ENCODE data around the gene WDR76.

DNA sequence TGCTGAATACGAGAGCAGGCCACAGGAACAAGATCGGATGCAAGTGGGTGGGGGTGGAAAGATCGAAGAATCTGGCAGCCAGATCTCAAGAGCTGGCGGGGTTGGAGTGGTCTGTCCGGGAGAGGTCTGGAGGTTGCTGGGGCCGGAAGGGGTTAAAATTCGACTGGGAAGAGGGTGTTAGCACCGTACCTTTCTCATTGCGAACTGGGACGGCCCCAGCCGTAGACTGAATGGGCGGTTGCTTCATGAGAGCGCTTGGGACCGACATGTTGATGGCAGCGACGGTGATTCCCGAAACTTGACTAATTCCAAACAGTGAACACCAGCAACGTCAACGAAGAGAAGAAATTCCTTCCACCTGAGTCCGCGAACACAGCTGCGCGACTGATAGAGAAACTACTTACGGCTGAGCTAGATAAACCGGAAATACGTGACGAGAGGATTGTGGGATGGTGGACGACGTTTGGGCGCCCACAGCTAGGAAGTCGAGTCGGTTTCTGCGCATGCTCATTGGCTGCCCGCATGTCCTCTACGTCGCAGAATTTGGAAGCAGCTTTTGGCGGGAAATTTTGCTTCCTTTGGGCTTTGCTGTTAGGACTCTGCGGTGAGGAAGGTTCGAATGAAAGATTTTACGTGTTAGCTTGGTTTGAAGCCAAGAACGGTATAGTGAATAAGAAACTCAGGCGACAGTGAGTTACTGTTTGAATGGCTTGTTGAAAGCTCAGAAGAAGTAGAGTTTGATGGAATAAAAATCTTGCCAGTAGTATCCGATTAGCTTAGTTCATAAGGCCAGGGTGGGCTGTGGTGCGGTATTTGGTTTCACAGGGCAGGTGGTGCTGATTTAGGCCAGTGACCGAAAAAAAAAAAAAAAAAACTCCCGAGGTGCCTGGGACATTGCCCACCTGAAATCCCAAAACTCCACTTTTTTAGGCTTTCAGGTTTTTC is 2.2 kb upstream of the WDR76 start, which contains the start of gene MFAP1:
- TF ChIP-seq, protein P1, sequence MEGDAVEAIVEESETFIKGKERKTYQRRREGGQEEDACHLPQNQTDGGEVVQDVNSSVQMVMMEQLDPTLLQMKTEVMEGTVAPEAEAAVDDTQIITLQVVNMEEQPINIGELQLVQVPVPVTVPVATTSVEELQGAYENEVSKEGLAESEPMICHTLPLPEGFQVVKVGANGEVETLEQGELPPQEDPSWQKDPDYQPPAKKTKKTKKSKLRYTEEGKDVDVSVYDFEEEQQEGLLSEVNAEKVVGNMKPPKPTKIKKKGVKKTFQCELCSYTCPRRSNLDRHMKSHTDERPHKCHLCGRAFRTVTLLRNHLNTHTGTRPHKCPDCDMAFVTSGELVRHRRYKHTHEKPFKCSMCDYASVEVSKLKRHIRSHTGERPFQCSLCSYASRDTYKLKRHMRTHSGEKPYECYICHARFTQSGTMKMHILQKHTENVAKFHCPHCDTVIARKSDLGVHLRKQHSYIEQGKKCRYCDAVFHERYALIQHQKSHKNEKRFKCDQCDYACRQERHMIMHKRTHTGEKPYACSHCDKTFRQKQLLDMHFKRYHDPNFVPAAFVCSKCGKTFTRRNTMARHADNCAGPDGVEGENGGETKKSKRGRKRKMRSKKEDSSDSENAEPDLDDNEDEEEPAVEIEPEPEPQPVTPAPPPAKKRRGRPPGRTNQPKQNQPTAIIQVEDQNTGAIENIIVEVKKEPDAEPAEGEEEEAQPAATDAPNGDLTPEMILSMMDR (IDR thresholded peaks at IDR 0.05; ENCODE audit: borderline replicate concordance, extremely low read depth, low read length, poor library complexity, severe bottlenecking): no peak
- TF ChIP-seq EZH2 (IDR thresholded peaks at IDR 0.05; ENCODE audit: borderline replicate concordance, low read depth, low read length, severe bottlenecking): no peak

All from DND-41 (cell line).